GM18526 (cell line): Measurements from ENCODE around the gene TCN2.

Source experiments
- POLR2A ChIP-seq: IDR thresholded peaks from 3 replicates; pipeline ENCODE4 v1.6.1; 2011; ENCODE audit not compliant: insufficient read length; ENCODE audit errors: extremely low read depth

The TCN2 gene

GRCh38 chr22:30606455-30607299 lies at the start of gene TCN2:
Gene TCN2 (plus strand): TSS chr22:30607174. CDS start chr22:30607332, 158 bp downstream.
- peak; percentile 21 for TF ChIP-seq POLR2A

- TF ChIP-seq POLR2A, result no peak
Measured at GRCh38 chr22:30557243-30557642, 49.7 kb upstream of the TCN2 start.

GRCh38 chr22:30559889-30560288 lies 47.1 kb upstream of the TCN2 start:
- TF ChIP-seq POLR2A, result no peak

- no peak for TF ChIP-seq POLR2A
Measured at GRCh38 chr22:30561402-30562189, 45.4 kb upstream of the TCN2 start.

- TF ChIP-seq POLR2A, result no peak
Measured at GRCh38 chr22:30562366-30562765, 44.6 kb upstream of the TCN2 start.

- TF ChIP-seq POLR2A, result no peak
Measured at GRCh38 chr22:30564045-30564760, 42.8 kb upstream of the TCN2 start.

- no peak for TF ChIP-seq POLR2A
Measured at GRCh38 chr22:30564761-30565119, 42.2 kb upstream of the TCN2 start.

- no peak for TF ChIP-seq POLR2A
Measured at GRCh38 chr22:30565341-30565740, 41.6 kb upstream of the TCN2 start.

- TF ChIP-seq POLR2A, result no peak
Measured at GRCh38 chr22:30566125-30566524, 40.8 kb upstream of the TCN2 start.

- TF ChIP-seq POLR2A, result no peak
Measured at GRCh38 chr22:30568137-30568805, 38.7 kb upstream of the TCN2 start.

- no peak for TF ChIP-seq POLR2A
Measured at GRCh38 chr22:30569674-30570202, 37.2 kb upstream of the TCN2 start.

- TF ChIP-seq POLR2A, result no peak
Measured at GRCh38 chr22:30572210-30572609, 34.8 kb upstream of the TCN2 start.

GRCh38 chr22:30572840-30573593 lies 34.0 kb upstream of the TCN2 start:
- no peak for TF ChIP-seq POLR2A

GRCh38 chr22:30573594-30574094 lies 33.3 kb upstream of the TCN2 start:
- TF ChIP-seq POLR2A, result no peak
